Breast epithelium (tissue), 4 donors: Measurements from ENCODE around the gene HOXB1. TPM values are rescaled to one million over a fixed set of nuclear protein-coding genes. Genes with fewer than 3 reads are reported as not detected.

Experiments
- DNase-seq, 2 donors: peaks; one replicate each; pipeline ENCODE4 v3.0.0-alpha.2; 2019; ENCODE audit warnings: low spot score in 2 of 2
- H3K27ac ChIP-seq, 2 donors: fragments of 200-600 bp; sonication (generic) in 1 of 2; one replicate each; pipeline ENCODE4 v1.5.1; 2016 to 2019; ENCODE audit warnings: mild to moderate bottlenecking in 1 of 2
- H3K27me3 ChIP-seq, 2 donors: fragments of 200-600 bp; sonication (generic) in 1 of 2; one replicate each; pipeline versions ENCODE4 v1.5.1 to v1.6.0; 2017 to 2019; ENCODE audit warnings: control low read depth in 1 of 2, mild to moderate bottlenecking in 1 of 2
- H3K36me3 ChIP-seq: fragments of 200-600 bp; one replicate; pipeline ENCODE4 v1.5.1; 2019
- H3K4me1 ChIP-seq, 2 donors: fragments of 200-600 bp; sonication (generic); one replicate each; pipeline ENCODE4 v1.5.1; 2016 to 2019; ENCODE audit warnings: control low read depth in 1 of 2
- H3K4me3 ChIP-seq, 3 donors: fragments of 200-600 bp; sonication (generic); 1 replicate in 2 of 3; 2 replicates in 1 of 3; pipeline ENCODE4 v1.5.1; 2016 to 2019; ENCODE audit warnings: mild to moderate bottlenecking in 3 of 3, moderate library complexity in 2 of 3
- H3K9me3 ChIP-seq, 2 donors: fragments of 200-600 bp; sonication (generic) in 1 of 2; one replicate each; pipeline ENCODE4 v1.5.1; 2016 to 2019; ENCODE audit warnings: control low read depth in 1 of 2
- CTCF ChIP-seq, 3 donors: fragments of 450-650 bp; IDR thresholded peaks; one replicate each; pipeline ENCODE4 v1.5.1; 2016 to 2017; ENCODE audit warnings: antibody characterized with exemption in 3 of 3, mild to moderate bottlenecking in 3 of 3, moderate library complexity in 3 of 3
- POLR2A ChIP-seq: fragments of 450-650 bp; IDR thresholded peaks from one replicate; pipeline ENCODE4 v1.6.1; 2016; ENCODE audit warnings: antibody characterized with exemption, mild to moderate bottlenecking, moderate library complexity
- POLR2AphosphoS5 ChIP-seq, 3 donors: sonication (generic); formaldehyde crosslinking; IDR thresholded peaks; one replicate each; pipeline ENCODE4 v1.6.1; 2017; ENCODE audit warnings: antibody characterized with exemption in 3 of 3
- intact Hi-C: fragments of 100-400 bp; cut with DNase I; formaldehyde crosslinking; loops from one replicate; pipeline ENCODE4 v1.15.1; 2023; ENCODE audit warnings: low total_unique reads
- total RNA-seq, 3 donors: library from RNA; depleted of rRNA; stranded (reverse); fragments of >200 nt; gene quantifications; one replicate each; pipeline ENCODE4 v1.1.0, GENCODE V29; 2016

Gene HOXB1
- total RNA-seq, 3 donors from 2014 or later = not detected

GRCh38 chr17:48556576-48557401, 26.0 kb upstream of the HOXB1 start:
- Histone ChIP-seq H3K36me3 (no peaks in the 10 kb centered on the region), H3K4me1 (no peaks in the 10 kb centered on the region), H3K9me3 (no peaks in the 10 kb centered on the region), H3K4me3 (peak overlapping the region in 2 of 3 donors; percentile 15 to 51), H3K27me3 (no peaks in the 10 kb centered on the region), H3K27ac (peak overlapping the region; percentile 78 to 89)
- intact Hi-C loops = no loop called here
- DNase-seq = no peak
- no peak for TF ChIP-seq CTCF (IDR thresholded peaks at IDR 0.05)
- TF ChIP-seq POLR2A = no peak
- TF ChIP-seq POLR2AphosphoS5 (IDR thresholded peaks at IDR 0.05) = no peak

- H3K9me3 ChIP-seq = no peaks in the 10 kb centered on the region
- DNase-seq = no peak
- no peak for TF ChIP-seq POLR2AphosphoS5 (IDR thresholded peaks at IDR 0.05)
- no peak for TF ChIP-seq CTCF (IDR thresholded peaks at IDR 0.05)
- TF ChIP-seq POLR2A = no peak
- H3K27me3 ChIP-seq = no peaks in the 10 kb centered on the region
- H3K36me3 ChIP-seq = no peaks in the 10 kb centered on the region
- intact Hi-C loops = no loop called here
- peak overlapping the region; percentile 78 to 93 for H3K27ac ChIP-seq
- H3K4me3 ChIP-seq = peak overlapping the region in 1 of 3 donors; percentile 51
- no peaks in the 10 kb centered on the region for H3K4me1 ChIP-seq
Observed at GRCh38 chr17:48556229-48556575, 25.4 kb upstream of the HOXB1 start.

GRCh38 chr17:48555258-48556228, 24.7 kb upstream of the HOXB1 start:
- intact Hi-C loops = no loop called here
- no peaks in the 10 kb centered on the region for H3K36me3 ChIP-seq
- H3K9me3 ChIP-seq = no peaks in the 10 kb centered on the region
- H3K4me3 ChIP-seq = peak overlapping the region; percentile 34 to 68 (median 51)
- H3K27me3 ChIP-seq = peaks cover 0 to 2% of the 10 kb centered on the region in 2 donors
- H3K4me1 ChIP-seq = no peaks in the 10 kb centered on the region
- H3K27ac ChIP-seq = peak overlapping the region; percentile 78 to 93
- no peak for DNase-seq
- TF ChIP-seq CTCF (IDR thresholded peaks at IDR 0.05) (peak; percentile 20 to 53 (median 51)), POLR2AphosphoS5 (IDR thresholded peaks at IDR 0.05) (no peak), POLR2A (peak; percentile 29)

- Histone ChIP-seq H3K4me1 (no peaks in the 10 kb centered on the region), H3K4me3 (peak overlapping the region; percentile 34 to 68 (median 51)), H3K27me3 (peaks cover 0 to 3% of the 10 kb centered on the region in 2 donors), H3K36me3 (no peaks in the 10 kb centered on the region), H3K27ac (peak overlapping the region; percentile 78 to 93), H3K9me3 (no peaks in the 10 kb centered on the region)
- no peak for TF ChIP-seq POLR2AphosphoS5 (IDR thresholded peaks at IDR 0.05)
- no peak for TF ChIP-seq POLR2A
- TF ChIP-seq CTCF (IDR thresholded peaks at IDR 0.05) = no peak
- DNase-seq = no peak
- intact Hi-C loops = no loop called here
Observed at GRCh38 chr17:48554412-48555257, 23.8 kb upstream of the HOXB1 start.
